ENCODE results near the gene COG5.

The COG5 gene

DNA sequence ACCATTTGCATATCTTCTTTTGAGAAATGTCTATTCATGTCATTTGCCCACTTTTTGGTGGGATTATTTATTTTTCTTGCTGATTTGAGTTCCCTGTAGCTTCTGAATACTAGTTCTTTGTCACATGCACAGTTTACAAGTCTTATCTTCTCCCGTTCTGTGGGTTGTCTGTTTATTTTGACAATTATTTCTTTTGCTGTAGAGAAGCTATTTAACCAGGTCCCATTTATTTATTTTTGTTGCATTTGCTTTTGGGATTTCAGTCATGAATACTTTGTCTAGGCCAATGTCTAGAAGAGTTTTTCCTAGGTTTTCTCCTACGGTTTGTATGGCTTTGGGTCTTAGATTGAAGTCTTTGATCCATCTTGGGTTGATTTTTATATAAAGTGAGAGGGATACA lies 60.9 kb downstream of the COG5 start:
- H3K4me3 Mint-ChIP-seq: no peak overlapping the region
- no peak overlapping the region for H3K27ac Mint-ChIP-seq
- no peaks in the 10 kb centered on the region for H3K27me3 Mint-ChIP-seq (ENCODE audit: low read depth, poor library complexity)
- H3K4me1 Mint-ChIP-seq: peaks cover 8% of the 10 kb centered on the region
- peaks cover 36% of the 10 kb centered on the region for H3K36me3 Mint-ChIP-seq (ENCODE audit: low read depth)
- H3K9me3 Mint-ChIP-seq: peaks cover 10% of the 10 kb centered on the region
- DNase-seq: no peak
- TF ChIP-seq, protein P1, sequence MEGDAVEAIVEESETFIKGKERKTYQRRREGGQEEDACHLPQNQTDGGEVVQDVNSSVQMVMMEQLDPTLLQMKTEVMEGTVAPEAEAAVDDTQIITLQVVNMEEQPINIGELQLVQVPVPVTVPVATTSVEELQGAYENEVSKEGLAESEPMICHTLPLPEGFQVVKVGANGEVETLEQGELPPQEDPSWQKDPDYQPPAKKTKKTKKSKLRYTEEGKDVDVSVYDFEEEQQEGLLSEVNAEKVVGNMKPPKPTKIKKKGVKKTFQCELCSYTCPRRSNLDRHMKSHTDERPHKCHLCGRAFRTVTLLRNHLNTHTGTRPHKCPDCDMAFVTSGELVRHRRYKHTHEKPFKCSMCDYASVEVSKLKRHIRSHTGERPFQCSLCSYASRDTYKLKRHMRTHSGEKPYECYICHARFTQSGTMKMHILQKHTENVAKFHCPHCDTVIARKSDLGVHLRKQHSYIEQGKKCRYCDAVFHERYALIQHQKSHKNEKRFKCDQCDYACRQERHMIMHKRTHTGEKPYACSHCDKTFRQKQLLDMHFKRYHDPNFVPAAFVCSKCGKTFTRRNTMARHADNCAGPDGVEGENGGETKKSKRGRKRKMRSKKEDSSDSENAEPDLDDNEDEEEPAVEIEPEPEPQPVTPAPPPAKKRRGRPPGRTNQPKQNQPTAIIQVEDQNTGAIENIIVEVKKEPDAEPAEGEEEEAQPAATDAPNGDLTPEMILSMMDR (IDR thresholded peaks at IDR 0.05): no peak

DNA sequence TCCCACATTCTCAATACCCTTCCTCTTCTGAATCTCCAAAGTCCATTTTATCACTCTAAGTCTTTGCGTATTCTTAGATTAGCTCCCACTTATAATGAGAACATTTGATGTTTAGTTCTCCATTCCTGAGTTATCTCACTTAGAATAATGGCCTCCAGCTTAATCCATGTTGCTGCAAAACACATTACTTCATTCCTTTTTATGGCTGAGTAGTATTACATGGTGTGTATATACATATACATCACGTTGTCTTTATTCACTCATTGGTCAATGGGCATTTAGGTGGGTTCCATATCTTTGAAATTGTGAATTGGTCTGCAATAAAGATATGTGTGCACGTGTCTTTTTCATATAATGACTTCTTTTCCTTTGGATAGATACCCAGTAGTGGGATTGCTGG lies 61.6 kb downstream of the COG5 start:
- TF ChIP-seq, protein P1 (IDR thresholded peaks at IDR 0.05): no peak
- Mint-ChIP-seq H3K27ac (no peak overlapping the region), H3K36me3 (ENCODE audit: low read depth) (peaks cover 37% of the 10 kb centered on the region), H3K27me3 (ENCODE audit: low read depth, poor library complexity) (no peaks in the 10 kb centered on the region), H3K9me3 (peaks cover 8% of the 10 kb centered on the region), H3K4me1 (peaks cover 8% of the 10 kb centered on the region), H3K4me3 (no peak overlapping the region)
- no peak for DNase-seq

DNA sequence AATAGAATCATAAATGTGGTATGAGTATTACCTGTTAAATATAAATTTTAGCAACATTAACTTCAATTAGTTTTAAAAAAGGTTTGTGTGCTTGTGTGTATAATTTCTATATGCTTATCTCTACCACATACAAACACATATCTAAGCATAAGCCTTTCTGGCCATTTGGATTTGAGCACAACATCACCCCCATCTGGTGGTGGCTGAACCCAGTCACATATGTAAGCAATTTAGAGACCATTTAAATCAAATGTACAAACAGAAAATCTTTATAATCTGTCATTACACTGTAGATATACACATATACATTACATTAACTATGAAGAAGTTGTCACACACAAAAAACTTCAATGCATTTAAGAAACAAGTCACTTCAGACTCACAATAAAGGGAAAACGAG lies 62.1 kb downstream of the COG5 start:
- Mint-ChIP-seq H3K27ac (no peak overlapping the region), H3K4me3 (no peak overlapping the region), H3K27me3 (ENCODE audit: low read depth, poor library complexity) (no peaks in the 10 kb centered on the region), H3K9me3 (peaks cover 14% of the 10 kb centered on the region), H3K4me1 (peaks cover 8% of the 10 kb centered on the region), H3K36me3 (ENCODE audit: low read depth) (peaks cover 38% of the 10 kb centered on the region)
- TF ChIP-seq, protein P1 (IDR thresholded peaks at IDR 0.05): peak; percentile 12
- no peak for DNase-seq

GRCh38 chr7:107499731-107500130 lies 64.0 kb downstream of the COG5 start:
- Mint-ChIP-seq H3K27me3 (ENCODE audit: low read depth, poor library complexity) (no peaks in the 10 kb centered on the region), H3K9me3 (peaks cover 26% of the 10 kb centered on the region), H3K36me3 (ENCODE audit: low read depth) (peaks cover 38% of the 10 kb centered on the region), H3K27ac (peak overlapping the region; percentile 87), H3K4me3 (no peak overlapping the region), H3K4me1 (peaks cover 8% of the 10 kb centered on the region)
- no peak for DNase-seq
- TF ChIP-seq, protein P1 (IDR thresholded peaks at IDR 0.05): no peak

DNA sequence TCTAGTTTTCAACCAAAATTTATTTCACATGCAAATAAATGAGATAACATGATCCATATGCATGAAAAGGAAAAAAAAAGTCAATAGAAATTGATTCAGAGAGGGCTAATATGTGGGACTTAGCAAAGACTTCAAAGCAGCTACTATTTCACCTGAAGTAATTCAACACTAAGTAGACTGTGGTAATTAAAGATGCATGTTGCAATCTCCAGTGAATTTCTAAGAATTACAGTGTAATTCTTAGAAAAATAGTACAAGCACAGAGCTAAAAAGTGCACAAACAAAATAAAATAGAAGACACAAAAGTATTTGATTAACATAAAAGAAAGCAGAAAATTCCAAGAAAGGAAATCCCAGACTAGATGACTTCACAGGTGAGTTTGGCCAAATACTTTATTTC lies 68.2 kb downstream of the COG5 start:
- H3K4me3 Mint-ChIP-seq: no peak overlapping the region
- no peak overlapping the region for H3K27ac Mint-ChIP-seq
- TF ChIP-seq, protein P1 (IDR thresholded peaks at IDR 0.05): no peak
- peaks cover 29% of the 10 kb centered on the region for H3K9me3 Mint-ChIP-seq
- no peaks in the 10 kb centered on the region for H3K27me3 Mint-ChIP-seq (ENCODE audit: low read depth, poor library complexity)
- peaks cover 38% of the 10 kb centered on the region for H3K36me3 Mint-ChIP-seq (ENCODE audit: low read depth)
- no peak for DNase-seq
- no peaks in the 10 kb centered on the region for H3K4me1 Mint-ChIP-seq

GRCh38 chr7:107494884-107495283 lies 68.8 kb downstream of the COG5 start:
- no peaks in the 10 kb centered on the region for H3K27me3 Mint-ChIP-seq (ENCODE audit: low read depth, poor library complexity)
- H3K9me3 Mint-ChIP-seq: peaks cover 29% of the 10 kb centered on the region
- peak overlapping the region; percentile 79 for H3K27ac Mint-ChIP-seq
- peaks cover 38% of the 10 kb centered on the region for H3K36me3 Mint-ChIP-seq (ENCODE audit: low read depth)
- no peaks in the 10 kb centered on the region for H3K4me1 Mint-ChIP-seq
- TF ChIP-seq, protein P1 (IDR thresholded peaks at IDR 0.05): no peak
- no peak for DNase-seq
- no peak overlapping the region for H3K4me3 Mint-ChIP-seq
